Cardiac fibroblast (primary cell): ENCODE measurements around the gene PSAP.

ENCODE experiments used
- DNase-seq, 2 donors: peaks; one replicate each; pipeline versions ENCODE4 v3.0.0 to v3.0.0-alpha.2; 2010; ENCODE audit warnings: low read depth in 2 of 2
- H3K4me3 ChIP-seq, 2 donors: replicated peaks in 1 of 2; 1 replicate in 1 of 2; 2 replicates in 1 of 2; pipeline ENCODE4 v1.5.1; 2011; ENCODE audit warnings: low read depth in 2 of 2, low read length in 2 of 2, mild to moderate bottlenecking in 2 of 2, moderate library complexity in 1 of 2
- CTCF ChIP-seq: IDR thresholded peaks from one replicate; pipeline ENCODE4 v1.5.1; 2011; ENCODE audit warnings: low read depth, mild to moderate bottlenecking, low read length, inconsistent platforms

The PSAP gene

DNA sequence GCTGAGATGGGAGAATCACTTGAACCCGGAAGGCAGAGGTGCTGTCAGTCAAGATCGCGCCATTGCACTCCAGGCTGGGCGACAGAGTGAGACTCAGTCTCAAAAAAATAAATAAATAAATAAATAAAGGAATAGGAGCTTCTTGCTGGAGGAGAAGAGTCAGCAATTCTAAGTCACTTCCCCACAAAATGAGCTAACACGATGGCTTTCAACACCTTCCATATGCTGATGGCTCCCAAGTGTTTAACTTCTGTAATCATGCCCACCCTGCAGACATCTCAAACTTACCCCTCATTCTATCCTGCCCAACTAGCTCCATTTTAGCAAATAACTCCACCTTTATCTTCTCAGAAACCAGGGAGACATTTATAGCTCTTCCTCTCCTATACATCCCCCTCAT lies 21.2 kb downstream of the PSAP start:
- TF ChIP-seq CTCF, result no peak
- DNase-seq, result no peak
- H3K4me3 ChIP-seq, result no peak overlapping the region

- TF ChIP-seq CTCF, result no peak
- DNase-seq, result peak; percentile 44 to 48
- no peak overlapping the region for H3K4me3 ChIP-seq
These were observed 21.9 kb downstream of the PSAP start for GRCh38 chr10:71829171-71829570.

DNA sequence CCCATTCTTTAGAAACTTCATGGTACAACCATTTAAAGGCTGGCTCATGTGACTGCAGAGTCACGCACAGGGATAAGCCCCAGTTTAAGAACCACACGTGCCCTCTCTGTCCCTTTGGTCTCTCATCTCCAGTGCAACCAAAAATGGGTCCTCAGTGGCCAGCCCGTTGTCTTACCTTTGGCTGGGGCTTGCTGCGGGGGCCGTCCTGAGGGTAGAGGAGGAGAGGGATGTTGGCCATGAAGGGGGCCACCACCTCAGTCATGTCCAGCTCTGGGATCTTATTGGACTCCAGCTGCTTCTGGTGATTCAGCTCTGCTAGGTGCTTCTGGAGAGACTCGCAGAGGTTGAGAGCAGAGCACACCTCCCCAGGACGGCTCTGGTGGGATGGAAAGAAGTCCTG lies 22.3 kb downstream of the PSAP start:
- no peak for TF ChIP-seq CTCF
- DNase-seq, result no peak
- no peak overlapping the region for H3K4me3 ChIP-seq

- no peak for DNase-seq
- no peak for TF ChIP-seq CTCF
- H3K4me3 ChIP-seq, result no peak overlapping the region
These were observed 23.2 kb downstream of the PSAP start for GRCh38 chr10:71827852-71828251.

DNA sequence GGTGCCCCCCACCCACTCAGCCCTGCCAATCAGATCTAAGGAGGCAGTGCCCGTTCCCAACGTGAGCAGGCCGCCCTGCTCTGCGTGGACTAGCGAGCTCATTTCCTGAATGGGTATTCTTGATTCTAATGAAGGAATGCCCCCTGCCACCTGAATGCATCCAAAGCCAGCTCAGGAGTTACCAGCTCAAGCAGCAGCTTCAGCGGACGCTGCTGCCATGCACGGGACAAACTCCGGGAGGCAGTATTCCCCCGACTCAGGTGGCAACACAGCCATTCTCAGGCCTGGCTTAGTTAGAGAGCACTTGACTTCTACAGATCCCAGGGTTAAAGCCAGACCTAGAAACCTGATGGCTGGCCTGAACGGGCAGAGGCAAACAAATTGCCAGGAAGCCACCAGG lies 25.8 kb downstream of the PSAP start:
- no peak for DNase-seq
- H3K4me3 ChIP-seq, result no peak overlapping the region
- TF ChIP-seq CTCF, result peak; percentile 6

DNA sequence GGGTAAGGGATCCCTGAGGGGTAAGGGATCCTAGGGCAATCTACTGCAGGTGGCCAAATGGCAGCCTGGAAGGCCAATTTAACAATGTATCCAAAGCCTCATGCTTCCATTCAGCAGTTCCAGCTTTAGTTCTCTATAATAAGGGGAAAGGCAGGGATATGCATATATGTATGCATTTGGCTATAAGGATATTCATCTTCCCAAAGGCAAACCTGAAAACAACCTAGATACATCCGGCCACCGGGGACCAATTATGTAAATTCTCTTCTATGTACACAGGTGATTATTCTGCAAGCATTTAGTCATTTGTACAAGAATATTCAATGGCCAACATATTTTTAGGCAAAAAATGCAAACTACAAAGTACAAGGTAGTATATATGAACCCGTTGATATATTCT lies 26.7 kb downstream of the PSAP start:
- no peak for TF ChIP-seq CTCF

GRCh38 chr10:71823356-71823755 lies 27.7 kb downstream of the PSAP start:
- no peak overlapping the region for H3K4me3 ChIP-seq
- no peak for DNase-seq
- no peak for TF ChIP-seq CTCF

More for the DNA sequence above, 26.7 kb downstream of the PSAP start:
- H3K4me3 ChIP-seq, result no peak overlapping the region
- no peak for DNase-seq
